Ascending aorta (tissue), 2 donors: Measurements from ENCODE around the gene DDI2. TPM values are rescaled to one million over a fixed set of nuclear protein-coding genes. Genes with fewer than 3 reads are reported as not detected.
A peak's percentile ranks its signal among the peaks of the same experiment; 100 is the strongest.

Source experiments
- DNase-seq, 2 donors: peaks; one replicate each; pipeline ENCODE4 v3.0.0-alpha.2; 2019; ENCODE audit warnings: low spot score in 2 of 2
- H3K27ac ChIP-seq, 2 donors: fragments of 200-600 bp; sonication (generic); one replicate each; pipeline ENCODE4 v1.5.1; 2016 to 2017; ENCODE audit warnings: mild to moderate bottlenecking in 1 of 2
- H3K27me3 ChIP-seq: fragments of 200-600 bp; sonication (generic); one replicate; pipeline ENCODE4 v1.5.1; 2017
- H3K36me3 ChIP-seq, 2 donors: fragments of 200-600 bp; sonication (generic); one replicate each; pipeline ENCODE4 v1.5.1; 2016
- H3K4me1 ChIP-seq, 2 donors: fragments of 200-600 bp; sonication (generic); one replicate each; pipeline ENCODE4 v1.5.1; 2016 to 2017; ENCODE audit warnings: mild to moderate bottlenecking in 1 of 2
- H3K4me3 ChIP-seq, 2 donors: fragments of 200-600 bp; sonication (generic); one replicate each; pipeline ENCODE4 v1.5.1; 2016 to 2017; ENCODE audit warnings: mild to moderate bottlenecking in 1 of 2
- H3K9me3 ChIP-seq, 2 donors: fragments of 200-600 bp; sonication (generic); one replicate each; pipeline ENCODE4 v1.5.1; 2016
- CTCF ChIP-seq, 3 experiments: fragments of 200-600 bp in 2 of 3; fragments of 450-650 bp in 1 of 3; sonication (generic) in 2 of 3; IDR thresholded peaks; one replicate each; pipeline ENCODE4 v1.5.1; 2016 to 2019; ENCODE audit warnings: antibody characterized with exemption in 3 of 3, mild to moderate bottlenecking in 1 of 3, moderate library complexity in 1 of 3
- intact Hi-C: fragments of 100-400 bp; cut with DNase I; formaldehyde crosslinking; loops from one replicate; pipeline ENCODE4 v1.15.1; 2023
- total RNA-seq: library from RNA; depleted of rRNA; stranded (reverse); fragments of >200 nt; gene quantifications from one replicate; pipeline ENCODE4 v1.1.0, GENCODE V29; 2016

DDI2 gene
- total RNA-seq, 1 donor from 2014 or later, result 13.0 TPM

DNA sequence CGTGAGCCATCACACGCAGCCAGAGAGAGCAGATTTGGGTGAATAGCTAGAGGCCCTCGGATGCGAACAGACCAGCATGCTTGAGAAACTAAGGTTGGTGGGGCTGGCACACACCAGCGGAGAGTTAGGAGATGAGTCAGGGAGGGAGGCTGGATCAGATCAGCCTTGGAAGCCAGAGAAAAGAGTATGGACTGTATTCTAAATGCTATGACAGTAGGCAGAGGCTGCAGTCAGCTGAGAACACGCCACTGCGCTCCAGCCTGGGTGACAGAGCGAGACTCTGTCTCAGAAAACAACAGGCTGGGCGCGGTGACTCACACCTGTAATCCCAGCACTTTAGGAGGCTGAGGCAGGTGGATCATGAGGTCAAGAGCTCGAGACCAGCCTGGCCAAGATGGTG lies 62.9 kb downstream of the DDI2 start:
- intact Hi-C loops, result loop anchor here (5.0 kb wide), 2 partner anchors 57 to 63 kb away; partner anchors contain the start of genes DDI2 and SLC25A34
- Histone ChIP-seq H3K27ac (peak overlapping the region; percentile 44 to 58), H3K9me3 (no peaks in the 10 kb centered on the region), H3K36me3 (no peaks in the 10 kb centered on the region), H3K27me3 (no peaks in the 10 kb centered on the region), H3K4me1 (peaks cover 0 to 9% of the 10 kb centered on the region in 2 donors), H3K4me3 (no peak overlapping the region)
- no peak for TF ChIP-seq CTCF (IDR thresholded peaks at IDR 0.05)
- peak in 1 of 2 donors; percentile 59 for DNase-seq

GRCh38 chr1:15680561-15681348 lies 63.5 kb downstream of the DDI2 start:
- H3K4me1 ChIP-seq, result peaks cover 0 to 9% of the 10 kb centered on the region in 2 donors
- H3K9me3 ChIP-seq, result no peaks in the 10 kb centered on the region
- DNase-seq, result peak in 1 of 2 donors; percentile 64
- peak overlapping the region; percentile 44 to 58 for H3K27ac ChIP-seq
- H3K4me3 ChIP-seq, result no peak overlapping the region
- no peak for TF ChIP-seq CTCF (IDR thresholded peaks at IDR 0.05)
- H3K27me3 ChIP-seq, result no peaks in the 10 kb centered on the region
- H3K36me3 ChIP-seq, result no peaks in the 10 kb centered on the region
- intact Hi-C loops, result loop anchor here (5.0 kb wide), 2 partner anchors 57 to 63 kb away; partner anchors contain the start of genes DDI2 and SLC25A34

GRCh38 chr1:15681349-15682292 lies 64.4 kb downstream of the DDI2 start:
- Histone ChIP-seq H3K27me3 (no peaks in the 10 kb centered on the region), H3K27ac (peak overlapping the region; percentile 44 to 58), H3K36me3 (no peaks in the 10 kb centered on the region), H3K4me1 (peaks cover 0 to 14% of the 10 kb centered on the region in 2 donors), H3K4me3 (no peak overlapping the region), H3K9me3 (no peaks in the 10 kb centered on the region)
- DNase-seq, result no peak
- TF ChIP-seq CTCF (IDR thresholded peaks at IDR 0.05), result no peak
- intact Hi-C loops, result loop anchor here (5.0 kb wide), 2 partner anchors 56 to 64 kb away; partner anchors contain the start of genes DDI2 and SLC25A34

DNA sequence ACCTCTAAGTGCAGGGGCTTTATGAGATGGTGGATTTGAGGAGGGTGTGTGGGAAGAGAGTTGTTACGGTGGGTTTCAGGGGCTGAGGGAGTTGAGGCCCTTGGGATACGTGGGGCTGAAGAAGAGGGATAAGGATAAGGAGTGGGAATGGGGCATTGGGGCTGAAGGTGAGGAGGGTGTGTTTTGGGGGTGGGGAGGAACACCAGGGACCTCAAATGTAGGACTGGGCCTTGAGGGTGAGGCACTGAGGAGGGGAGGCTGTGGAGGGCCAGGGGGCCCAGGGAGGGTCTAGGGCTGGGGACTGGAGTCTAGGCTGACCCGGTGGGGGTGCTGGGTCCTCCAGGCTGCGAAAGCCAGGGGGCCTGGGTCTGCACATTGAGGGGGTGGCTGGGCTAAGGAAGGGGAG lies 65.7 kb downstream of the DDI2 start:
- Histone ChIP-seq H3K4me1 (peaks cover 0 to 14% of the 10 kb centered on the region in 2 donors), H3K36me3 (no peaks in the 10 kb centered on the region), H3K27ac (peak overlapping the region; percentile 96 to 99), H3K4me3 (no peak overlapping the region), H3K27me3 (no peaks in the 10 kb centered on the region), H3K9me3 (no peaks in the 10 kb centered on the region)
- DNase-seq, result no peak
- no peak for TF ChIP-seq CTCF (IDR thresholded peaks at IDR 0.05)
- intact Hi-C loops, result loop anchor here (5.0 kb wide), 2 partner anchors 54 to 66 kb away; partner anchors contain the start of genes DDI2 and SLC25A34

DNA sequence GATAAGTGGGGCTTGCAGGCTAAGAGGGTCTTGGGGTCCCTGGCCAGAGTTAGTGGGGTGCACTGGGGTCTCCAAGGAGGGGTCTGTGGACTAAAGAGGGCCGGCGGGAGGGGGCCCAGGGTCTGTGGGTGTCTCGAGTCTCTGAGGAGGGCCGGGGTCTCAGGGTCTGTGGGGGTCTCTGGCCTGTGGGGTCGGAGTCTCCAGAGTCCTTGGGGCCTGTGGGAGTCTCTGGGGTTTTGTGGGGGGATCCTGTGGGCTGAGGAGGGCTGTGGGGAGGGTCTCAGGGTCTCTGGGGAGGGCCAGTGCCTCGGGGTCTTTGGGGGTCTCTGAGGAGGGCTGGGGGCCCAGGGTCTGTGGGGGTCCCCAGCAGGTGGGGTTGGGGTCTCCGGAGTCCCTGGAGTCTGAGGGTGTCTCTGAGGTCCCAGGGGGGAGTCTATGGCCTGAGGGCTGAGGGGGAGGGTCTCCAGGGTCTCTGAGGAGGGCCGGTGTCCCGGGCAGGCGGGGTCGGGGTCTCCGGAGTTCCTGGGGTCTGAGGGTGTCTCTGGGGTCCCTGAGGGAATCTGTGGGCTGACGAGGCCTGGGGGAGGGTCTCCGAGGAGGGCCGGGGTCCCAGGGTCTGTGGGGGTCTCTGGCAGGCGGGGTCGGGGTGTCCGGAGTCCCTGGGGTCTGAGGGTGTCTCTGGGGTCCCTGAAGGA lies 66.2 kb downstream of the DDI2 start:
- H3K4me3 ChIP-seq, result peak overlapping the region; percentile 94 to 99
- DNase-seq, result no peak
- no peaks in the 10 kb centered on the region for H3K9me3 ChIP-seq
- peak overlapping the region; percentile 96 to 99 for H3K27ac ChIP-seq
- no peaks in the 10 kb centered on the region for H3K36me3 ChIP-seq
- intact Hi-C loops, result loop anchor here (2.0 to 5.0 kb wide), 3 partner anchors 19 to 66 kb away; partner anchors contain the start of genes DDI2 and SLC25A34
- H3K4me1 ChIP-seq, result peaks cover 0 to 14% of the 10 kb centered on the region in 2 donors
- TF ChIP-seq CTCF (IDR thresholded peaks at IDR 0.05), result no peak
- H3K27me3 ChIP-seq, result no peaks in the 10 kb centered on the region
